Measurements from ENCODE around the gene SSBP3. TPM values are rescaled to one million over a fixed set of nuclear protein-coding genes. Genes with fewer than 3 reads are reported as not detected.
A peak's percentile ranks its signal among the peaks of the same experiment; 100 is the strongest.

Gene SSBP3
- total RNA-seq, 1 donor from 2014 or later: 44.0 TPM

DNA sequence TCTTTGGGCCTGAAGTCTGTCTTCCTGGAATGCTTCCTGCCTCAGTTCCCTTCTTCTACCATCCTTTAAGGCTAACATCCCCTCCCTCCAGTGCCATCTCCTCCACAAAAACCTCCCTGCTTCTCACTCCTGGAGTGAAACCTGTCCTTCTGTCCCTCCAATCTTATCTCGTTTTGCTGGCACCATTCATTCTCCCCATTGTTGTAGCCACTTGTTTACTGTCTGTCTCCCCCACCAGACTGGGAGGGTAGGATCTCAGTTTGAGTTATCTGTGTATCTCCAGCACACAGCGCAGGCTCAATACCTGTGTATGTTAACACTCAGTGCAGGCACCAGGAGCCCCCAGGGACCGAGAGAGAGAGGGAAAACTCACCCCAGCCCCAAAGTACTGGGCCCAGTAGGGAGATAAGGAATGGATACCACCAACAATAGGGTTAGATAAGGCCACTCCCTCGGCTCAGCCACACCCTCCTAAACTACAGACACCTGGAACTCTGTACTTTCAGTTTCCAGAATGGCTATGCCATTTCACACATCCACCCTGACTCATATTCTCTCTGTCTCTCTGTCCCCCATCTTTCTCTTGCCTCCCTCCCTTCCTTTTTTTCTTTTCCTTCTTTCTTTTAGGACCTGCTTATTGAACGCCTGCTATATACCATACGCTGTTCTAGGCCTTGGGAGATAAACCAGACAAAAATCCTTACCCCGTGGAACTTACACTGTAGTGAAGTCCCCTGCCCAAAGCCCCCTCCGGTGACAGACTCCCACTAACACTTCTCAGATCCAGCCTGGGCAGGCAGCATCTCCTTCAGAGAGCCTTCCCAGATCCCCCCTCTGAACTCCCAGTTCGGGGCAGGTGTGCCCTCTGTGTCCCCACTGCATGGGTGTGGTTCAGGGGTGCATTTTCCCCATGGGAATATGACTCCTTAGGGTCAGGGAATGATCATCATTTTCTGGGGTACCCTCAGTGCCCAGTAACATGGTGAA, 3.3 kb upstream of the SSBP3 start:
- no peaks in the 10 kb centered on the region for H3K27me3 ChIP-seq (ENCODE audit: low read depth)
- TF ChIP-seq, protein P1, sequence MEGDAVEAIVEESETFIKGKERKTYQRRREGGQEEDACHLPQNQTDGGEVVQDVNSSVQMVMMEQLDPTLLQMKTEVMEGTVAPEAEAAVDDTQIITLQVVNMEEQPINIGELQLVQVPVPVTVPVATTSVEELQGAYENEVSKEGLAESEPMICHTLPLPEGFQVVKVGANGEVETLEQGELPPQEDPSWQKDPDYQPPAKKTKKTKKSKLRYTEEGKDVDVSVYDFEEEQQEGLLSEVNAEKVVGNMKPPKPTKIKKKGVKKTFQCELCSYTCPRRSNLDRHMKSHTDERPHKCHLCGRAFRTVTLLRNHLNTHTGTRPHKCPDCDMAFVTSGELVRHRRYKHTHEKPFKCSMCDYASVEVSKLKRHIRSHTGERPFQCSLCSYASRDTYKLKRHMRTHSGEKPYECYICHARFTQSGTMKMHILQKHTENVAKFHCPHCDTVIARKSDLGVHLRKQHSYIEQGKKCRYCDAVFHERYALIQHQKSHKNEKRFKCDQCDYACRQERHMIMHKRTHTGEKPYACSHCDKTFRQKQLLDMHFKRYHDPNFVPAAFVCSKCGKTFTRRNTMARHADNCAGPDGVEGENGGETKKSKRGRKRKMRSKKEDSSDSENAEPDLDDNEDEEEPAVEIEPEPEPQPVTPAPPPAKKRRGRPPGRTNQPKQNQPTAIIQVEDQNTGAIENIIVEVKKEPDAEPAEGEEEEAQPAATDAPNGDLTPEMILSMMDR (IDR thresholded peaks at IDR 0.05): no peak
- H3K4me1 ChIP-seq: peaks cover 39% of the 10 kb centered on the region
- H3K9me3 ChIP-seq: no peaks in the 10 kb centered on the region
- DNase-seq (no peak), ATAC-seq (no peak)
- peak overlapping the region; percentile 37 for H3K27ac ChIP-seq
- no peaks in the 10 kb centered on the region for H3K36me3 ChIP-seq
- intact Hi-C loops (cut with DNase I): loop anchor here (5.0 kb wide), 1 partner anchor 78 kb away; no protein-coding TSS in a partner anchor
- no peak overlapping the region for H3K4me3 ChIP-seq

GRCh38 chr1:54408147-54409066, 2.2 kb upstream of the SSBP3 start:
- no peaks in the 10 kb centered on the region for H3K36me3 ChIP-seq
- peak overlapping the region; percentile 25 for H3K4me3 ChIP-seq
- no peaks in the 10 kb centered on the region for H3K27me3 ChIP-seq (ENCODE audit: low read depth)
- TF ChIP-seq, protein P1 (IDR thresholded peaks at IDR 0.05): no peak
- intact Hi-C loops (cut with DNase I): loop anchor here (5.0 kb wide), 1 partner anchor 79 kb away; no protein-coding TSS in a partner anchor
- H3K9me3 ChIP-seq: no peaks in the 10 kb centered on the region
- peaks cover 46% of the 10 kb centered on the region for H3K4me1 ChIP-seq
- no peak for DNase-seq
- ATAC-seq: no peak
- H3K27ac ChIP-seq: peak overlapping the region; percentile 81

- TF ChIP-seq, protein P1 (IDR thresholded peaks at IDR 0.05): no peak
- no peak for DNase-seq
- Histone ChIP-seq H3K27ac (peak overlapping the region; percentile 84), H3K9me3 (no peaks in the 10 kb centered on the region), H3K36me3 (no peaks in the 10 kb centered on the region), H3K4me3 (peak overlapping the region; percentile 83), H3K27me3 (ENCODE audit: low read depth) (no peaks in the 10 kb centered on the region), H3K4me1 (peaks cover 47% of the 10 kb centered on the region)
- ATAC-seq: peak; percentile 79 to 81
- intact Hi-C loops (cut with DNase I): loop anchor here (5.0 kb wide), 1 partner anchor 80 kb away; no protein-coding TSS in a partner anchor
Observed at GRCh38 chr1:54407404-54408146, 1.4 kb upstream of the SSBP3 start.

DNA sequence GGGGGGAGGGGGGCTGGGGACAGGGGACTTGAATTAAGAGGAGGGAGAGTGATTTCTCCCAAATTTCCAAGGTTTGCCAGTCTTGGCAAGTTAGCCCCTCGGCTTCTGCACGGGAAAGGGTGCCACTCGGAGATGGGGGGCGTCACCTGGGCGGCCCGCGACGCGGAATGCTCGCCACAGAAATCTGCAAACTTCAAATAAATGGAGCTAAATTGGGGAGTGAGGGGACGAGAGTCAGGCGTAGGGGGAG, 885 bp upstream of the SSBP3 start:
- H3K36me3 ChIP-seq: peaks cover under 1% of the 10 kb centered on the region
- peak overlapping the region; percentile 83 for H3K4me3 ChIP-seq
- DNase-seq: no peak
- TF ChIP-seq, protein P1 (IDR thresholded peaks at IDR 0.05): no peak
- no peak for ATAC-seq
- intact Hi-C loops (cut with DNase I): loop anchor here (5.0 kb wide), 1 partner anchor 80 kb away; no protein-coding TSS in a partner anchor
- H3K27me3 ChIP-seq (ENCODE audit: low read depth): no peaks in the 10 kb centered on the region
- no peaks in the 10 kb centered on the region for H3K9me3 ChIP-seq
- H3K27ac ChIP-seq: peak overlapping the region; percentile 84
- peaks cover 50% of the 10 kb centered on the region for H3K4me1 ChIP-seq

- Histone ChIP-seq H3K4me3 (peak overlapping the region; percentile 83), H3K27me3 (ENCODE audit: low read depth) (no peaks in the 10 kb centered on the region), H3K27ac (peak overlapping the region; percentile 53), H3K4me1 (peaks cover 58% of the 10 kb centered on the region), H3K36me3 (peaks cover 13% of the 10 kb centered on the region), H3K9me3 (no peaks in the 10 kb centered on the region)
- TF ChIP-seq, protein P1 (IDR thresholded peaks at IDR 0.05): no peak
- DNase-seq (no peak), ATAC-seq (no peak)
- intact Hi-C loops (cut with DNase I): loop anchor here (5.0 kb wide), 1 partner anchor 81 kb away; no protein-coding TSS in a partner anchor
Observed at GRCh38 chr1:54405898-54406293, 298 bp downstream of the SSBP3 start.

Measured in lower lobe of right lung (tissue), 2 donors.